GM12874 (cell line): Measurements from ENCODE around the gene NKAIN1.
A peak's percentile ranks its signal among the peaks of the same experiment; 100 is the strongest.

ENCODE experiments used
- TF ChIP-seq, protein P1 (sequence below): IDR thresholded peaks from 2 replicates; pipeline ENCODE4 v1.5.1; 2011; ENCODE audit warnings: low read depth, mild to moderate bottlenecking, control low read depth, low read length, moderate library complexity; ENCODE audit not compliant: insufficient read depth

Gene NKAIN1

DNA sequence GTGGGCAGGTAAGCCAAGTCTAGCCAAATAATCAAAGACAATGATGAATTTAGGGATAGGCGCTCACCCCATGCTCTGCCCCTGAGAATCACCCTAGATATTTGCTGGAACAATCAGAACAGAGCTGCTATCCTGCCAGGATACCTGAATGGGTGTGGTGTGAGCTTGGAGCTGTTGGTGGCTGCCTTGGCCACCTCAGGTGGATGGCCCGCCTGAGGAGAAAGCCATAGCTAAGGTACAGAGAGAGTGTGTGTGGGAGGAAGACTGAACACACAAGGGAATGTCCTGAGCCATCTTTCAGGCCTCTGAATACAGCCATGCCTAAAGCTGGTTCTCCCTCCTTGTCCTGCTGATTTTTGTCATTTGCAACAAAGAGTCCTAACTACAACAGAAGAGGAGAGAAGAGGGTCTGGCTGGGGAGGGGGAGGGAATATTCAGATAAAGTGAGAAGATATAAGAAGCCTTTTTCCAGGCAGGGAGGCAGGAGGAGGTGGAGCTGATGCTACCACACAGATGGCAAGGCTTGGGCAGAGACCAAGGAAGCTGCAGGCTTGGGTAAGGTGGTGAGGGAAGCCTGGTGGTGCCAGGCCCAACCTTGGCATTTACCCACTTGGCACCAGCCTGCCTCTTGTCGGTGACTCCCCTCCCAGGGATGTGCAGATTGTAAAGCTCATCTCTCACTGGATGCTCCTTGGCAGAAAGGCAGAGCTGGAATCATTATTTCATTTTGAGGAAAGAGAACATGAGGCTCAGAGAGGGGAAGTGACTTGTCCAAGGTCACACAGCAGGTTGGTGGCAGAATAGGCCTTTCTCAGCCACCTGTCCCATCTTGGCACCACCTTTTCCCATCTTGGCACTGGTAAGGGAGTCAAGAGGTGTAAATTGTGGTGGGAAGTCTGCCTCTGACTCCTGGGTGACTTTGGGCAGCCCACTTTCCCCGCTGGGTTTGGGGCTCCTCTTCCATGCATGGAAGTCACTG lies 49.7 kb downstream of the NKAIN1 start:
- TF ChIP-seq, protein P1, sequence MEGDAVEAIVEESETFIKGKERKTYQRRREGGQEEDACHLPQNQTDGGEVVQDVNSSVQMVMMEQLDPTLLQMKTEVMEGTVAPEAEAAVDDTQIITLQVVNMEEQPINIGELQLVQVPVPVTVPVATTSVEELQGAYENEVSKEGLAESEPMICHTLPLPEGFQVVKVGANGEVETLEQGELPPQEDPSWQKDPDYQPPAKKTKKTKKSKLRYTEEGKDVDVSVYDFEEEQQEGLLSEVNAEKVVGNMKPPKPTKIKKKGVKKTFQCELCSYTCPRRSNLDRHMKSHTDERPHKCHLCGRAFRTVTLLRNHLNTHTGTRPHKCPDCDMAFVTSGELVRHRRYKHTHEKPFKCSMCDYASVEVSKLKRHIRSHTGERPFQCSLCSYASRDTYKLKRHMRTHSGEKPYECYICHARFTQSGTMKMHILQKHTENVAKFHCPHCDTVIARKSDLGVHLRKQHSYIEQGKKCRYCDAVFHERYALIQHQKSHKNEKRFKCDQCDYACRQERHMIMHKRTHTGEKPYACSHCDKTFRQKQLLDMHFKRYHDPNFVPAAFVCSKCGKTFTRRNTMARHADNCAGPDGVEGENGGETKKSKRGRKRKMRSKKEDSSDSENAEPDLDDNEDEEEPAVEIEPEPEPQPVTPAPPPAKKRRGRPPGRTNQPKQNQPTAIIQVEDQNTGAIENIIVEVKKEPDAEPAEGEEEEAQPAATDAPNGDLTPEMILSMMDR: no peak

DNA sequence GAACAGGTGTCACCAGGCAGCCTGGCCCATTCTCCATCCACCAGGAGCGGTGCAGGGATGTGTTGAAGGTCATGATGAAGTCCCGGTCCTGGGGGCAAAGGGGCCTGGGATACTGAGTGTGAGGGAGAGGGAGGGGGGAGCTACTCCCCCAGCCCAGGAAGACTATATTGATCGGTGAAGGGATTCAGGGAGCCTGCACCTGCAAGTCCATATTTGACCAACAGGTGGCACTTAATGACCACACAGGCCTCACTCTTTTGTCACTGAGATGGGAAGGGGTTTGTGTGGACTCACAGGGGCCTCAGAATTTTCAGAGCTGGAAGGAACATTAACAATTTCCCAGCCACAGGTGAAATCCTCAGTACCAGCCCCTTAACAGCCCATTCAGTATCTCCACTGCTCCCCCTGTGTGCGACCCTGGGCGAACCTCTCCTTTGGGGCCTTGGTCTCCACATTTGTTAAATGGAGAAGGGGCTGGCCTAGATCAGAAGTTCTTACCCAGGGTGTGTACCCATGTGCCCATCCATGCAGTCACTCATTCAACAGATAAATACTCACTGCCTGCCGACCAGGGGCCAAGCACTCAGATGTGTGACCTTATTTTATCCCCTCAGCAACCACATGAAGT lies 55.6 kb downstream of the NKAIN1 start:
- TF ChIP-seq, protein P1: peak; percentile 86

- TF ChIP-seq, protein P1: no peak
These were observed 56.6 kb downstream of the NKAIN1 start for GRCh38 chr1:31183126-31183525.

GRCh38 chr1:31182352-31182751 lies 57.3 kb downstream of the NKAIN1 start:
- TF ChIP-seq, protein P1: 0 out of 2 replicates have a peak, but pooled peaks have one; percentile 12

GRCh38 chr1:31181515-31182343 lies 58.0 kb downstream of the NKAIN1 start:
- TF ChIP-seq, protein P1: peak; percentile 96

DNA sequence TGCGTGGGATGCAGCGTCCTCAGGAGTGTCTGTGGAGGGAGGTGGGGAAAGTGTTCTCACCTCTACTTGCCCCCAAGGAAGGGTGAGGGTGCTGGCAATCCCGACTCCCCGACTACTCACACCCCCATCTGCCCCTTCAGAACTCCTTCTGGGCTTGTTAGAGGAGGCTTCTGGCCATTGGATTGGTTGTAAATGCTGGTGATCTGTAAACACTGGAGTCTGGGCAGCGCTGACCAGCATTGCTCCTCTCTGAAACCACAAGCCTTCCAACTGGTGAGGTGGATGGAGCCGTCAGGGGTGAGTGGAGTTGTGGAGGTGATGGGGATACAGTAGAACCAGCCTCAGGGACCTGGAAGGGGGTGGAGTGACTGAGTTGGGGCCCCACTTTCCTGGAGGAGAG lies 59.3 kb downstream of the NKAIN1 start:
- TF ChIP-seq, protein P1: no peak

DNA sequence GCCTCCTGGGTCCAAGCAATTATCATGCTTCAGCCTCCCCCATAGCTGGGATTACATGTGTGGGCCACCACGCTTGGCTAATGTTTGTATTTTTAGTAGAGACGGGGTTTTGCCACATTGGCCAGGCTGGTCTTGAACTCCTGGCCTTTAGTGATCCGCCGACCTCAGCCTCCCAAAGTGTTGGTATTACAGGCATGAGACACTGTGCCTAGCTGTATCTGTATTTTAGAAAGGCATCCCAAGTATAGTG lies 69.3 kb downstream of the NKAIN1 start:
- TF ChIP-seq, protein P1: no peak
